Glutamatergic neuron (in vitro differentiated cells): Measurements from ENCODE around the gene BMPR1B. TPM values are rescaled to one million over a fixed set of nuclear protein-coding genes. Genes with fewer than 3 reads are reported as not detected.

Experiments
- DNase-seq: peaks from one replicate; pipeline ENCODE4 v3.0.0; 2022
- H3K27ac Mint-ChIP-seq: one replicate; pipeline ENCODE4 v1.8.0; 2020; ENCODE audit warnings: mild to moderate bottlenecking, mixed read lengths, inconsistent platforms; ENCODE audit not compliant: unreplicated experiment
- H3K27me3 Mint-ChIP-seq: one replicate; pipeline ENCODE4 v1.8.0; 2020; ENCODE audit warnings: mild to moderate bottlenecking, moderate library complexity, mixed read lengths, inconsistent platforms; ENCODE audit not compliant: unreplicated experiment
- H3K36me3 Mint-ChIP-seq: one replicate; pipeline ENCODE4 v1.8.0; 2020; ENCODE audit warnings: mild to moderate bottlenecking, mixed read lengths, inconsistent platforms; ENCODE audit not compliant: unreplicated experiment
- H3K4me1 Mint-ChIP-seq: one replicate; pipeline ENCODE4 v1.8.0; 2020; ENCODE audit warnings: mild to moderate bottlenecking, low read depth, mixed read lengths, inconsistent platforms; ENCODE audit not compliant: unreplicated experiment
- H3K4me3 Mint-ChIP-seq: one replicate; pipeline ENCODE4 v1.8.0; 2020; ENCODE audit warnings: mild to moderate bottlenecking, mixed read lengths, inconsistent platforms; ENCODE audit not compliant: unreplicated experiment
- H3K9me3 Mint-ChIP-seq: one replicate; pipeline ENCODE4 v1.8.0; 2020; ENCODE audit warnings: mild to moderate bottlenecking, moderate library complexity, mixed read lengths, inconsistent platforms; ENCODE audit not compliant: unreplicated experiment
- total RNA-seq: library from RNA; stranded (reverse); fragmentation: NEBNext Ultra II Directional; extraction: Animal tissue kit (Norgen Biotek cat#: 25700); gene quantifications from one replicate; pipeline ENCODE4 v1.2.1, GENCODE V29; 2021; ENCODE audit not compliant: unreplicated experiment
- TF ChIP-seq, protein P1 (sequence below): fragments of 200-600 bp; sonication (generic); IDR thresholded peaks from one replicate; pipeline ENCODE4 v1.5.0; 2021; ENCODE audit not compliant: partially characterized antibody, unreplicated experiment

Gene BMPR1B
- total RNA-seq, 1 donor from 2014 or later: 2.4 TPM

DNA sequence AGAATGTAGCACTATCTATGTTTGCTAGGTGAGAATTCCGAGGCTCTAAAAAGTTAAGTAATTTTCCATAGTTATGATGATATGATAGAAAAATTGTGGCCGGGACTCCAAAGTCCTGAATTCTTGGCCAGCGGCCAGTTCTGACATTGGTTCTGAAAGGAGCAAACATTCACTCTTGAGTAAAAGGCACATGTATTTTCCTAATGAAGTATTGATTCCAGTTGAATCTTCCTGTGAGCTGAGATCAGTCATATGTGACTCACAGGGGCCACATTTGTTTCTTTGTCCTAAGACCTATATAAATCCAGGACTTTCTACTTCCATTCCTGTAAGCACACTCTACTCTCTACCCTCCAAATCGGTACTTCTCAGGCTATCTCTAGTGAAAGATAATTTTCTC is 349.9 kb downstream of the BMPR1B start:
- TF ChIP-seq, protein P1, sequence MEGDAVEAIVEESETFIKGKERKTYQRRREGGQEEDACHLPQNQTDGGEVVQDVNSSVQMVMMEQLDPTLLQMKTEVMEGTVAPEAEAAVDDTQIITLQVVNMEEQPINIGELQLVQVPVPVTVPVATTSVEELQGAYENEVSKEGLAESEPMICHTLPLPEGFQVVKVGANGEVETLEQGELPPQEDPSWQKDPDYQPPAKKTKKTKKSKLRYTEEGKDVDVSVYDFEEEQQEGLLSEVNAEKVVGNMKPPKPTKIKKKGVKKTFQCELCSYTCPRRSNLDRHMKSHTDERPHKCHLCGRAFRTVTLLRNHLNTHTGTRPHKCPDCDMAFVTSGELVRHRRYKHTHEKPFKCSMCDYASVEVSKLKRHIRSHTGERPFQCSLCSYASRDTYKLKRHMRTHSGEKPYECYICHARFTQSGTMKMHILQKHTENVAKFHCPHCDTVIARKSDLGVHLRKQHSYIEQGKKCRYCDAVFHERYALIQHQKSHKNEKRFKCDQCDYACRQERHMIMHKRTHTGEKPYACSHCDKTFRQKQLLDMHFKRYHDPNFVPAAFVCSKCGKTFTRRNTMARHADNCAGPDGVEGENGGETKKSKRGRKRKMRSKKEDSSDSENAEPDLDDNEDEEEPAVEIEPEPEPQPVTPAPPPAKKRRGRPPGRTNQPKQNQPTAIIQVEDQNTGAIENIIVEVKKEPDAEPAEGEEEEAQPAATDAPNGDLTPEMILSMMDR: no peak
- Mint-ChIP-seq H3K4me3 (no peak overlapping the region), H3K4me1 (peaks cover 6% of the 10 kb centered on the region), H3K9me3 (no peaks in the 10 kb centered on the region), H3K27me3 (peaks cover 1% of the 10 kb centered on the region), H3K27ac (no peak overlapping the region), H3K36me3 (no peaks in the 10 kb centered on the region)
- no peak for DNase-seq

DNA sequence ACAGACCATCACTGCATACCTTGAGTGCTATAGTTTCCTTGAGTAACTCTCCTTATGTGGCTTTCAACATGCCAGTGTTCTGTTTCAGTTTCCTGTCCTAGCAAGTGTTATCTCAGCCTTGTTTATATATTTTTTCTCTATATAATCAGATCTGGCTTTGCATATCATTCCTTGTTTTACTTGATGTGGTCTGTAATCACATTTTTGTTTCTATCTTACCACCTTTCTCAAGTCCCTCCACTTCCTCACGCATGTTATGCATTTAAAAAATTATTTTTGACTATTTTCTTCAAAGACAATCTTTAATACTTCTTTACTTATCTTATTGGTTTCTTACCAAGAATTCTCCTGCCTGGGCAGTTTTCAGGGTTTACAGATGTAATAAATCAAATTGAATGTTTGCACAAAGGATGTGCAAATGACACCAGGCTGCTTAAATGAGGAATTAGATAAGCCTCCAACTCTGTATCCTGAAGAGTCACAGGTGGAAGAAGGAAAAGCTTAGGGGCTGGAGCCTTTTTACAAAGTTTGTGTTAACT is 351.2 kb downstream of the BMPR1B start:
- H3K27ac Mint-ChIP-seq: no peak overlapping the region
- H3K4me3 Mint-ChIP-seq: no peak overlapping the region
- TF ChIP-seq, protein P1: no peak
- peaks cover 1% of the 10 kb centered on the region for H3K27me3 Mint-ChIP-seq
- H3K4me1 Mint-ChIP-seq: peaks cover 6% of the 10 kb centered on the region
- H3K36me3 Mint-ChIP-seq: no peaks in the 10 kb centered on the region
- no peak for DNase-seq
- no peaks in the 10 kb centered on the region for H3K9me3 Mint-ChIP-seq

DNA sequence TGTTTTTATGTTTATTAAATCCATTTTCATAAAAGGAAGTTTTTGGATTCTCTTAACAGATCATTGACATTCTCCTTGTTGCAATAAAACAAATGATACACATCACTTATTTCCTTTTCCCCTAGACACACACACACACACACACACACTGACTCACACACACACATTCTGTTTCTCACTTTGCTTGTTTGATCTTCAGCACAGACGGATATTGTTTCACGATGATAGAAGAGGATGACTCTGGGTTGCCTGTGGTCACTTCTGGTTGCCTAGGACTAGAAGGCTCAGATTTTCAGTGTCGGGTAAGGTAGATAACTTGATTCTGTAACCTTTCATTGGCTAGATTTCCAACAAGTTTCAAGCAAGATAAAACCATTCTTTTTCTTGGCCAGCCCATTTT is 356.8 kb downstream of the BMPR1B start:
- no peak for DNase-seq
- Mint-ChIP-seq H3K4me1 (no peaks in the 10 kb centered on the region), H3K9me3 (no peaks in the 10 kb centered on the region), H3K4me3 (no peak overlapping the region), H3K36me3 (no peaks in the 10 kb centered on the region), H3K27ac (no peak overlapping the region), H3K27me3 (no peaks in the 10 kb centered on the region)
- TF ChIP-seq, protein P1: no peak

DNA sequence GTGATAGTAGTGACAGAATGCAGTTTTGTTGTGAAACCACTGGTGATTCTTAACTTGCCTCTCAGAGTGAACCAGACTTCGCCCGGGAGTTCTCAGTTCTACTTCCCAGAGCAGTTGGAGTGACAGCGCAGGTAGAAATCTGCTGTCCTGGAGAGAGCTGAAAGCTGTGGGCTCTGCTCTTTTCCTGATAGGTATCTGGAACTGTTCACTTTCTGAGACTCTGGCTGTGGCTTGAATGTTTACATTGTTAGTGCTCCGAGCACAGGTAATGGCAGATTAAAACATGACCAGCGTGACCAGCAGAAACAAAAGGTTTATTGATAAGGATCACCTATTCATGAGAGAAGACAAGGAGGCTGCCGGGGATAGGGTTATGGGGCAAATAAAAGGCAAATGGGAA is 360.7 kb downstream of the BMPR1B start:
- H3K4me3 Mint-ChIP-seq: no peak overlapping the region
- H3K27ac Mint-ChIP-seq: no peak overlapping the region

DNA sequence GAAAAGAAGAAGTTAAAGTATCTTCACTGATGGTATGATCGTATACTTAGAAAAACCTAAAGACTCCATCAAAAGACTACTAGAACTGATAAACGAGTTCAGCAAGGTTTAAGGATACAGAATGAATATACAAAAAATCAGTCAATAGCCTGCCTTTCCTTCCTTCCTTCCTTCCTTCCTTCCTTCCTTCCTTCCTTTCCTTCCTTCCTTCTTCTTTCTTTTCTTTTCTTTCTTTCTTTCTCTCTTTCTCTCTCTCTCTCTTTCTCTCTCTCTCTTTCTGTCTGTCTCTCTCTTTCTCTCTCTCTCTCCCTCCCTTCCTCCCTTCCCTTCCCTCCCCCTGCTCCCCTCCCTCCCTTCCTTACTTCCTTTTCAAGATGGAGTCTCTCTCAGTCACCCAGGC is 362.7 kb downstream of the BMPR1B start:
- TF ChIP-seq, protein P1: no peak
- Mint-ChIP-seq H3K27ac (no peak overlapping the region), H3K4me1 (no peaks in the 10 kb centered on the region), H3K27me3 (no peaks in the 10 kb centered on the region), H3K9me3 (no peaks in the 10 kb centered on the region), H3K36me3 (no peaks in the 10 kb centered on the region), H3K4me3 (no peak overlapping the region)
- no peak for DNase-seq

More for the DNA sequence above, 360.7 kb downstream of the BMPR1B start:
- Mint-ChIP-seq H3K36me3 (no peaks in the 10 kb centered on the region), H3K27me3 (no peaks in the 10 kb centered on the region), H3K9me3 (no peaks in the 10 kb centered on the region), H3K4me1 (no peaks in the 10 kb centered on the region)
- TF ChIP-seq, protein P1: no peak
- DNase-seq: no peak
